ENCODE results near the gene DSE. TPM values are rescaled to one million over a fixed set of nuclear protein-coding genes. Genes with fewer than 3 reads are reported as not detected.

Gene DSE
- total and polyA plus RNA-seq, 4 donors: 15.4 to 59.1 (median 27.0) TPM

DNA sequence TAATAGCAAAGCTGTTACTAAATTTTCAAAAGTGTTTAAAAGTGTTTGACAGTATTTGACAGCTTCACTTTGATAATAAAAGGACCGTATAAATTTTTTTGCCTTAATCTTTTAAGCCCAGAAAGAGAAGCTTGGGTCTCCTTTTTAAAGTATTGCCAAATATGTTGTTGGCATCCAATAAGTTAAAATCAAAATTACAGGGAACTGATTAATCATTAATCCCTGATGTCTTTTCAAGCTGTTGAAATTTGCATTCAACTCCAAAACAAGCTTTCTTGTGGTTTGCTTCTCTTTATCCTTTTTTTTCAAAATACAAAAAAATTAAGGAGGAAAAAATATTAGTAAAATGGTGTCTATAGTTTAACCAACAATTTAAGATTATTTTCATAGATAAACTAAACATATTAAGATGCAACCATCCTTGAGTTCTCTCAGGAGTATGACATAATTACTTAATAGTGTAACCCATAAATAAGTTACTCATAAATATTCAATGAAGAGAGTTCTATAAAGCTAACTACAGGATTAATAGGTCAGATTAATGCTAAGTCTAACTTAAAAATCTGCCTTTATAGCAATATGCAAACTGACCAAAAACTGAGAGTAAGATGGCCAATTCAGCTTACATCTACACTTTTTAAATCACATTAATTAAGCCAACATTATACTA lies 63.4 kb downstream of the DSE start:
- Histone ChIP-seq H3K9me3 (ENCODE audit: control insufficient read depth, insufficient read depth, low read length) (no peaks in the 10 kb centered on the region), H3K36me3 (ENCODE audit: control insufficient read depth, insufficient read depth, low read length) (no peaks in the 10 kb centered on the region), H3K4me3 (ENCODE audit: low read depth, low read length) (no peak overlapping the region), H3K4me1 (ENCODE audit: control insufficient read depth, insufficient read depth, low read length) (no peaks in the 10 kb centered on the region), H3K27ac (ENCODE audit: low read depth, low read length) (no peak overlapping the region), H3K27me3 (ENCODE audit: control insufficient read depth, insufficient read depth, low read length) (no peaks in the 10 kb centered on the region)
- no CpG with 5 or more reads among the region's 1 CpG for WGBS (ENCODE audit: insufficient coverage)
- DNase-seq (ENCODE audit: low read depth in 4 of 6, low spot score in 6 of 6): no peak

DNA sequence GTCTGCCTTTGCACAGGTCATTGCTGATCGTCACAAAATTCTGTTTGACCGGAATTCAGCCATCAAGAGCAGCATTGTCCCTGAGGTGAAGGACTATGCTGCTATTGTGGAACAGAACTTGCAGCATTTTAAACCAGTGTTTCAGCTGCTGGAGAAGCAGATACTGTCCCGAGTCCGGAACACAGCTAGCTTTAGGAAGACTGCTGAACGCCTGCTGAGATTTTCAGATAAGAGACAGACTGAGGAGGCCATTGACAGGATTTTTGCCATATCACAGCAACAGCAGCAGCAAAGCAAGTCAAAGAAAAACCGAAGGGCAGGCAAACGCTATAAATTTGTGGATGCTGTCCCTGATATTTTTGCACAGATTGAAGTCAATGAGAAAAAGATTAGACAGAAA lies 65.8 kb downstream of the DSE start:
- Histone ChIP-seq H3K9me3 (ENCODE audit: control insufficient read depth, insufficient read depth, low read length) (no peaks in the 10 kb centered on the region), H3K4me3 (ENCODE audit: low read depth, low read length) (no peak overlapping the region), H3K36me3 (ENCODE audit: control insufficient read depth, insufficient read depth, low read length) (no peaks in the 10 kb centered on the region), H3K4me1 (ENCODE audit: control insufficient read depth, insufficient read depth, low read length) (no peaks in the 10 kb centered on the region), H3K27me3 (ENCODE audit: control insufficient read depth, insufficient read depth, low read length) (no peaks in the 10 kb centered on the region), H3K27ac (ENCODE audit: low read depth, low read length) (no peak overlapping the region)
- 80% methylated on average over 6 of the region's 7 CpGs for WGBS (ENCODE audit: insufficient coverage)
- no peak for DNase-seq (ENCODE audit: low read depth in 4 of 6, low spot score in 6 of 6)

DNA sequence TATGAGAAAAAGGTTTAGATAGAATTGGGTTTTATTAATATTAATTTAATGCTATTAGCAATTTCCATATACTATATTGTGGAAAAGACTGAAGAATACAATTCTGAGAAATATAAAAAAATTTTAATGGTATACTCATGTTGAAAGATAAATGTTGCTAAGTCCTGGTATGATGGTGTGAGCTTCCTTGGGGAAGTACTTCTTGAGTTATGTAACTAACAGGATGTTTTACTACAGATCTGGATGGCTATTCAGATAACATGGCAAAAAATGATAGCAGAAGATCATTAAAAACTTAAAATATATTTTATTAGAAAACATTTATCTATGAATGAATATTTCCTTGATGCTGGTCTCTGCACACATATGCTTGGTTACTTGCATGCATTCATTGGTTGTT lies 66.9 kb downstream of the DSE start:
- no peaks in the 10 kb centered on the region for H3K27me3 ChIP-seq (ENCODE audit: control insufficient read depth, insufficient read depth, low read length)
- H3K4me1 ChIP-seq (ENCODE audit: control insufficient read depth, insufficient read depth, low read length): no peaks in the 10 kb centered on the region
- no peak overlapping the region for H3K4me3 ChIP-seq (ENCODE audit: low read depth, low read length)
- no peaks in the 10 kb centered on the region for H3K9me3 ChIP-seq (ENCODE audit: control insufficient read depth, insufficient read depth, low read length)
- no peak for DNase-seq (ENCODE audit: low read depth in 4 of 6, low spot score in 6 of 6)
- H3K36me3 ChIP-seq (ENCODE audit: control insufficient read depth, insufficient read depth, low read length): no peaks in the 10 kb centered on the region
- no peak overlapping the region for H3K27ac ChIP-seq (ENCODE audit: low read depth, low read length)

DNA sequence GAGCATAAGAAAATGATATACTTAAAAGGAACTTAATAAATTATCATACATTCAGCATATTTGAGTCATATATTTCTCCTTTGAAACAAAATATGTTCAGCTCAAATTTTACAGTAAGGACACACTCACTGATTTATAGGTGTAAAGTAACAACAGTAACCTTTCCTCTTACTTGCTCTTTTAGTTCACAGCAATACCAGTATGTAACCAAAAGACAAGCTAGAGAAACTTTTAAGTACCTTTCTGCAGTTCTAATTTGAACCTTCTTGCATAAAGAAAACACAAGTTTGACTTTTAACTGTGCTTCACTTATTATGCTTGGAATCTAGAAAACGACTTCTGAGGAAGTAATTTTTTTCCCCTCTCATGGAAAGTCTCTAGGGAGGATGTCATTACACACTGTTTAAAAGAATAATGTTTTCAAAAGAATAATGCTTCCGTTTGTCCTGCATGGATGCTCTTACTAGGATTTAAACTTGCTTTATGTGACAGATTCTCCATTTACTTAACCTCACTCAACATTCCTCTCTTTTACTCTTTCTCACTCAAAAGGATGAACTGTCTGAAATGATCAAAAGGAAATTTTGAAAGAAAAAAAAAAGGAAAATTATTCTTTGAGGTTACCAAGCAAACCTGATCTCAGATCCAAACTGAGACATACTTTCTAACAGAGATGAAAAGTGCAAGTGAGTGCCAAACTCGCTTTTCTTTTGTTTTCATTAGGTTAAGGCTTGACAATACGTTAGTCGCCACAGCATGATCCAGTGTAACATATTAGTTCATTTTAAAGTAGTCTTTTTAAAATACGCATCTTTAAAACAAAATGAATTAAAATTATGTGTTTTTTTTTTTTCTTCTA lies 68.1 kb downstream of the DSE start:
- no peaks in the 10 kb centered on the region for H3K27me3 ChIP-seq (ENCODE audit: control insufficient read depth, insufficient read depth, low read length)
- no peaks in the 10 kb centered on the region for H3K4me1 ChIP-seq (ENCODE audit: control insufficient read depth, insufficient read depth, low read length)
- no peak overlapping the region for H3K27ac ChIP-seq (ENCODE audit: low read depth, low read length)
- H3K36me3 ChIP-seq (ENCODE audit: control insufficient read depth, insufficient read depth, low read length): no peaks in the 10 kb centered on the region
- no peak overlapping the region for H3K4me3 ChIP-seq (ENCODE audit: low read depth, low read length)
- WGBS (ENCODE audit: insufficient coverage): no CpG with 5 or more reads among the region's 6 CpGs
- no peaks in the 10 kb centered on the region for H3K9me3 ChIP-seq (ENCODE audit: control insufficient read depth, insufficient read depth, low read length)
- peak in 3 of 6 donors; percentile 6 to 55 (median 32) for DNase-seq (ENCODE audit: low read depth in 4 of 6, low spot score in 6 of 6)

DNA sequence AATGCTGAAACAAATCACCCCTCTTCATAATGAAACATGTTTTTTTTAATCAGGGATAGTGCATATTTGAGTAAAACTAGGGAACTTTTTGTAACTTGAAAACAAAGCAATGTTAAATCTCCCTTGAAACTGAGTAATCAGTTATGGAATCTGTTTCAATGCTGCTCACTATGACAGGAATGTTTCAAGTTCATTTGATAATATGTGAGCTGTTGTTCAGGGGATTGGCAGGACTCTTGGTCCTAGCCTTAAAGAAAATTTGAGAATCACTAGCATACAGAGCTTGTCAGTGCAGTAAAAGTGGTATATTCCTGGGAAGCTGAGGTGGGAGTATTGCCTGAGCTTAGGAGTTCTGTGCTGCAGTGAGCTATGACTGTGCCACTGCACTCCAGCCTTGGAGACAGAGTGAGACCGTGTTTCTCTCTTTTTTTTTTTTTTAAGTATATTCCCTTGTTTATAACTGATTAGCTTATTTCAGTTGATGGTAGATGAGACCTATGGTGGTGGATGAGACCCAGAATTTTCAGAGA lies 68.8 kb downstream of the DSE start:
- Histone ChIP-seq H3K36me3 (ENCODE audit: control insufficient read depth, insufficient read depth, low read length) (no peaks in the 10 kb centered on the region), H3K4me3 (ENCODE audit: low read depth, low read length) (no peak overlapping the region), H3K27me3 (ENCODE audit: control insufficient read depth, insufficient read depth, low read length) (no peaks in the 10 kb centered on the region), H3K27ac (ENCODE audit: low read depth, low read length) (peak overlapping the region; percentile 42), H3K9me3 (ENCODE audit: control insufficient read depth, insufficient read depth, low read length) (no peaks in the 10 kb centered on the region), H3K4me1 (ENCODE audit: control insufficient read depth, insufficient read depth, low read length) (no peaks in the 10 kb centered on the region)
- DNase-seq (ENCODE audit: low read depth in 4 of 6, low spot score in 6 of 6): no peak
- WGBS (ENCODE audit: insufficient coverage): no CpG with 5 or more reads among the region's 1 CpG

DNA sequence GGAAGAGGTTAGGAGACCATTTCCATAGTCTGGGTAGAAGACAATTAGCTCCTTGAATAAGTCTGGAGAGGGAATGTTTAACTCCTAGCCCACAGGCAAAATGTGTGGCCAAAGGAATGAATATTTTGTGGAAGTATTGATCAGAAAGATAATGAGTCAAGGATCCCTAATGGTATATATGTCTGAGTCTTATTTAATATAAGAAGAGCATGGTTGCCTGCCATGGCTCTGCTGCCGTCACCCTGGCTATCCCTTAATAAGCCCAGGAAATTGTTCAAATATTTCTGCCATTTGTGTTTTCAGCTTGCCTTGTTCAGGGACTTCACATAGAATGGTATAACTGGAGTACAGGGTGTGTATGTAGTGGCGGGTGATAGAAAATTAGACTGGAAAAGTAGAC lies 72.4 kb downstream of the DSE start:
- Histone ChIP-seq H3K9me3 (ENCODE audit: control insufficient read depth, insufficient read depth, low read length) (no peaks in the 10 kb centered on the region), H3K4me1 (ENCODE audit: control insufficient read depth, insufficient read depth, low read length) (no peaks in the 10 kb centered on the region), H3K4me3 (ENCODE audit: low read depth, low read length) (no peak overlapping the region), H3K36me3 (ENCODE audit: control insufficient read depth, insufficient read depth, low read length) (no peaks in the 10 kb centered on the region), H3K27ac (ENCODE audit: low read depth, low read length) (no peak overlapping the region), H3K27me3 (ENCODE audit: control insufficient read depth, insufficient read depth, low read length) (no peaks in the 10 kb centered on the region)
- no peak for DNase-seq (ENCODE audit: low read depth in 4 of 6, low spot score in 6 of 6)
- 80% methylated on average over 1 of the region's 2 CpGs for WGBS (ENCODE audit: insufficient coverage)

DNA sequence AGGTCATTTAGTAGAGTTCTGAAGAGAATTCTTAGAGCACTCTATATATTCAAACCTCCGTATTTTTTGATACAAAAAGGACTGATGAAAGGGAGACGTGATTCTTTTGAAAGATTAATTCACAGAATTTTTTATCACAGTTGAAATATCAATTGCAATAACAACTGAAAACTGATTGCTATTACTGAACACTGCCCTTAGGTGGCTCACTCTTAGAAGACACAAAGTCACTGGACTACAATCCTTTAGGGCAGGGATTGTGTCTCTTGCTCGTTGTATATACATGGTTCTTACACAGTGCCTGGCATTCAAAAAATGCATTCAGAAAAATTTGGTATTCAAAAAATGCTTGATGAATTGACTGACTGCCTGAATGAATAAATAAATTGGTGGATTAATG lies 73.3 kb downstream of the DSE start:
- WGBS (ENCODE audit: insufficient coverage): no CpG with 5 or more reads among the region's 3 CpGs
- Histone ChIP-seq H3K27me3 (ENCODE audit: control insufficient read depth, insufficient read depth, low read length) (no peaks in the 10 kb centered on the region), H3K9me3 (ENCODE audit: control insufficient read depth, insufficient read depth, low read length) (no peaks in the 10 kb centered on the region), H3K27ac (ENCODE audit: low read depth, low read length) (no peak overlapping the region), H3K4me1 (ENCODE audit: control insufficient read depth, insufficient read depth, low read length) (no peaks in the 10 kb centered on the region), H3K36me3 (ENCODE audit: control insufficient read depth, insufficient read depth, low read length) (no peaks in the 10 kb centered on the region), H3K4me3 (ENCODE audit: low read depth, low read length) (no peak overlapping the region)
- DNase-seq (ENCODE audit: low read depth in 4 of 6, low spot score in 6 of 6): peak in 1 of 6 donors; percentile 10

DNA sequence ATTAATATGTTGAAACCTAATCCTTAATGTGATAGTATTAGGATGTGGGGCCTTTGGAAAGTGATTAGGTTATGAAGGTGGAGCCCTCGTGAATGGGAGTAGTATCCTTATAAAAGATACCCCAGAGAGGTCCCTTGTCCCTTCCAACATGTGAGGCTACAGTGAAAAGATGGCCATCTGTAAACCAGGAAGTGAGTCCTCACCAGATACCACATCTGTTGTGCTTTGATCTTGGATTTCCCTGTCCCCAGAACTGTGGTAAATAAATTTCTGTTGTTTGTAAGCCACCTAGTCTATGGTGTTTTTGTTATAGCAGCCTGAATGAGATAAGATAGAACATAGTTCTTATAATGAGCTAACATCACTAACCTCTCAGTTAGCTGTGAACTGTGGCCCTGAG lies 73.8 kb downstream of the DSE start:
- Histone ChIP-seq H3K27ac (ENCODE audit: low read depth, low read length) (no peak overlapping the region), H3K4me3 (ENCODE audit: low read depth, low read length) (no peak overlapping the region), H3K4me1 (ENCODE audit: control insufficient read depth, insufficient read depth, low read length) (no peaks in the 10 kb centered on the region), H3K27me3 (ENCODE audit: control insufficient read depth, insufficient read depth, low read length) (no peaks in the 10 kb centered on the region), H3K36me3 (ENCODE audit: control insufficient read depth, insufficient read depth, low read length) (no peaks in the 10 kb centered on the region), H3K9me3 (ENCODE audit: control insufficient read depth, insufficient read depth, low read length) (no peaks in the 10 kb centered on the region)
- DNase-seq (ENCODE audit: low read depth in 4 of 6, low spot score in 6 of 6): no peak
- no CpG with 5 or more reads among the region's 1 CpG for WGBS (ENCODE audit: insufficient coverage)

DNA sequence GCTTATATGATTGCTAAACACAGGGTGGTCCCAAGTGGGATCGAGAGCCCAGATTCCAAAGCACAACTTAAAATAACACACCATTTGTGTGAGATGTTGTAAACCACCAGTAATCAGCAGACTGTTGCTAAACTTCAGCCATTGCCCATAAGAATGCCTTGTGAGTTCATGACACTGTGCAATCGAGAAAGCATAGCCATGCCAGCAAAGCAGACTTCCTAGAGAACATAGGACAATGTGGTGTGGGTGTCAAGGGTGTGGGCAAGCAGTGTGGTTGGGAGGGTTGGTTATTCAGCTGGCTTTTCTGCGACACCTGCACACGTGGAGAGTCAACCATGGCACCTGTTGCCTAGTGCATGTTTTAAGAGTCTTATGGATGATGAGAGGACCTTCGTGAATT lies 74.4 kb downstream of the DSE start:
- DNase-seq (ENCODE audit: low read depth in 4 of 6, low spot score in 6 of 6): no peak
- Histone ChIP-seq H3K9me3 (ENCODE audit: control insufficient read depth, insufficient read depth, low read length) (no peaks in the 10 kb centered on the region), H3K4me1 (ENCODE audit: control insufficient read depth, insufficient read depth, low read length) (no peaks in the 10 kb centered on the region), H3K4me3 (ENCODE audit: low read depth, low read length) (no peak overlapping the region), H3K27ac (ENCODE audit: low read depth, low read length) (no peak overlapping the region), H3K36me3 (ENCODE audit: control insufficient read depth, insufficient read depth, low read length) (no peaks in the 10 kb centered on the region), H3K27me3 (ENCODE audit: control insufficient read depth, insufficient read depth, low read length) (no peaks in the 10 kb centered on the region)
- WGBS (ENCODE audit: insufficient coverage): 63% methylated on average over 4 of the region's 5 CpGs

DNA sequence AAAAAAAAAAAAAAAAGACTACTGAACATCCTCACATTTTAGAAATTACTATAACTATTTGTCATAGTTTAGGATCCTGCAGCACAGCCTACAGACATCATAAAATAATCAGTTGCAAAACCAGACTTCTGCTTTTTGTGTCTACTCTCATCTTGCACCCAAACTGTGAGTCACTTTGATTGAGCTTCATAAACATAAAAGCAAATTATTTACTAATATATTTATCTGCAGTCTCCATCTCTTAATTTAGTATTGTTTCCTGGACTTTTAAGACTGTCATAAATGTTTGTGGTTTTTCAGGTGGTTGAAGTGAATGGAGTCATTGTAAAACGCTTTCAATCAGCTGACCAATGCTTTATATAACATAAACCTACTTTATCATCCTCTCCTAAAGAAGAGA lies 75.7 kb downstream of the DSE start:
- Histone ChIP-seq H3K36me3 (ENCODE audit: control insufficient read depth, insufficient read depth, low read length) (no peaks in the 10 kb centered on the region), H3K4me3 (ENCODE audit: low read depth, low read length) (no peak overlapping the region)
- no CpG with 5 or more reads among the region's 1 CpG for WGBS (ENCODE audit: insufficient coverage)

More for the DNA sequence above, 75.7 kb downstream of the DSE start:
- H3K27ac ChIP-seq (ENCODE audit: low read depth, low read length): no peak overlapping the region
- H3K9me3 ChIP-seq (ENCODE audit: control insufficient read depth, insufficient read depth, low read length): no peaks in the 10 kb centered on the region
- H3K27me3 ChIP-seq (ENCODE audit: control insufficient read depth, insufficient read depth, low read length): no peaks in the 10 kb centered on the region
- no peak for DNase-seq (ENCODE audit: low read depth in 4 of 6, low spot score in 6 of 6)
- H3K4me1 ChIP-seq (ENCODE audit: control insufficient read depth, insufficient read depth, low read length): no peaks in the 10 kb centered on the region
